Panc1 (cell line): ENCODE data around the gene EPX. TPM values are rescaled to one million over a fixed set of nuclear protein-coding genes. Genes with fewer than 3 reads are reported as not detected.
"Not testable (repeated sequence)": the region's sequence is repeated elsewhere in the genome, so short reads cannot be mapped to it uniquely, and the experiment has no call there.

Source experiments
- ATAC-seq: fragments of 200-7000 bp; cut with Tn5 transposase; 2 replicates; pipeline ENCODE4 v1.9.1; 2020; ENCODE audit warnings: mild to moderate bottlenecking, moderate library complexity
- Bru-seq: library from RNA; stranded (reverse); fragments of 400-500 nt; gene quantifications from one replicate; lab custom pipeline; 2021; lab: Mats Ljungman, UMichigan
- BruChase-seq, 2 experiments: library from RNA; stranded (reverse); fragments of 400-500 nt; gene quantifications; one replicate each; lab custom pipeline; 2021; lab: Mats Ljungman, UMichigan
- BruUV-seq: library from RNA; stranded (reverse); fragments of 400-500 nt; replicated peaks from 2 replicates; lab custom pipeline; 2021; lab: Mats Ljungman, UMichigan
- CTCF ChIA-PET: fragments of 300-600 bp; sonication (Branson Sonifier 250); formaldehyde crosslinking; loops from one replicate; lab custom pipeline; 2022; ENCODE audit warnings: antibody characterized with exemption; lab: Charles Lee
- POLR2A ChIA-PET: fragments of 300-600 bp; sonication (Branson Sonifier 250); formaldehyde crosslinking; loops from one replicate; lab custom pipeline; 2022; ENCODE audit warnings: antibody characterized with exemption; lab: Charles Lee
- DNase-seq: peaks from one replicate; pipeline ENCODE4 v3.0.0-alpha.2; 2010; ENCODE audit warnings: low read depth, low spot score
- H3K27ac ChIP-seq: 2 replicates; pipeline ENCODE4 v1.5.1; 2011; ENCODE audit warnings: mild to moderate bottlenecking, low read length, inconsistent platforms
- H3K27me3 ChIP-seq: fragments of 200-500 bp; sonication (Bioruptor generic); 2 replicates; pipeline ENCODE4 v1.6.0; 2014; ENCODE audit warnings: low read length, inconsistent platforms; ENCODE audit not compliant: control insufficient read depth, insufficient read depth
- H3K36me3 ChIP-seq: fragments of 200-500 bp; sonication (Bioruptor generic); 2 replicates; pipeline ENCODE4 v1.5.1; 2014; ENCODE audit warnings: inconsistent platforms, mild to moderate bottlenecking, low read length, moderate library complexity; ENCODE audit not compliant: control insufficient read depth, insufficient read depth
- H3K4me1 ChIP-seq: 2 replicates; pipeline ENCODE4 v1.5.1; 2011; ENCODE audit warnings: inconsistent platforms, mild to moderate bottlenecking, low read length, moderate library complexity; ENCODE audit not compliant: control insufficient read depth, insufficient read depth
- H3K4me3 ChIP-seq, 2 experiments: 2 replicates each; pipeline ENCODE4 v1.5.1; 2011 to 2012; ENCODE audit warnings: low read depth in 2 of 2, low read length in 2 of 2, mild to moderate bottlenecking in 2 of 2, inconsistent platforms in 1 of 2, moderate library complexity in 1 of 2
- H3K9me3 ChIP-seq: fragments of 200-500 bp; sonication (Bioruptor generic); 2 replicates; pipeline ENCODE4 v1.5.1; 2014; ENCODE audit warnings: low read depth, mild to moderate bottlenecking, inconsistent platforms, low read length, moderate library complexity; ENCODE audit not compliant: control insufficient read depth, insufficient read depth
- POLR2AphosphoS5 ChIP-seq: IDR thresholded peaks from 2 replicates; pipeline ENCODE4 v1.6.1; 2012; ENCODE audit warnings: mild to moderate bottlenecking, low read depth, low read length, moderate library complexity
- SIN3A ChIP-seq: IDR thresholded peaks from 2 replicates; pipeline ENCODE4 v1.6.1; 2012; ENCODE audit warnings: low read depth, mild to moderate bottlenecking, low read length, moderate library complexity, borderline replicate concordance; ENCODE audit not compliant: insufficient read depth
- TCF7L2 ChIP-seq: IDR thresholded peaks from 2 replicates; pipeline ENCODE4 v1.6.1; 2011; ENCODE audit warnings: mild to moderate bottlenecking, low read depth, low read length, inconsistent platforms
- in situ Hi-C: cut with HindIII; loops from 2 replicates; pipeline ENCODE4 v1.10.0; 2016; ENCODE audit warnings: low sequenced_read_pairs, low pct_unique_long_range_greater_than_20kb
- intact Hi-C: fragments of 100-400 bp; cut with micrococcal nuclease; formaldehyde crosslinking; loops from one replicate; pipeline ENCODE4 v1.10.0; 2022; ENCODE audit not compliant: unreplicated experiment
- long read RNA-seq: library from polyadenylated mRNA; unstranded; transcript quantifications from one replicate; pipeline ENCODE4 v2.0.0, GENCODE V29; 2021; ENCODE audit not compliant: unreplicated experiment
- polyA plus RNA-seq: library from polyadenylated mRNA; unstranded; fragments of >200 nt; gene quantifications from one replicate; pipeline ENCODE4 v1.2.1, GENCODE V29; 2012; ENCODE audit warnings: missing spikeins; ENCODE audit not compliant: insufficient read length
- total RNA-seq: library from RNA; stranded (reverse); gene quantifications from one replicate; pipeline ENCODE4 v1.2.1, GENCODE V29; 2021; ENCODE audit not compliant: unreplicated experiment
- TF ChIP-seq, protein P1 (sequence below), 2 experiments: IDR thresholded peaks; 2 replicates each; pipeline ENCODE4 v1.6.1; 2011 to 2012; ENCODE audit warnings: low read depth in 2 of 2, control low read depth in 1 of 2, low read length in 1 of 2, mild to moderate bottlenecking in 1 of 2, moderate library complexity in 1 of 2; ENCODE audit not compliant: insufficient read depth in 1 of 2
- TF ChIP-seq, protein P2 (sequence below): fragments of 450-650 bp; IDR thresholded peaks from 2 replicates; pipeline ENCODE4 v1.5.1; 2017; ENCODE audit warnings: mild to moderate bottlenecking

Gene EPX, protein sequence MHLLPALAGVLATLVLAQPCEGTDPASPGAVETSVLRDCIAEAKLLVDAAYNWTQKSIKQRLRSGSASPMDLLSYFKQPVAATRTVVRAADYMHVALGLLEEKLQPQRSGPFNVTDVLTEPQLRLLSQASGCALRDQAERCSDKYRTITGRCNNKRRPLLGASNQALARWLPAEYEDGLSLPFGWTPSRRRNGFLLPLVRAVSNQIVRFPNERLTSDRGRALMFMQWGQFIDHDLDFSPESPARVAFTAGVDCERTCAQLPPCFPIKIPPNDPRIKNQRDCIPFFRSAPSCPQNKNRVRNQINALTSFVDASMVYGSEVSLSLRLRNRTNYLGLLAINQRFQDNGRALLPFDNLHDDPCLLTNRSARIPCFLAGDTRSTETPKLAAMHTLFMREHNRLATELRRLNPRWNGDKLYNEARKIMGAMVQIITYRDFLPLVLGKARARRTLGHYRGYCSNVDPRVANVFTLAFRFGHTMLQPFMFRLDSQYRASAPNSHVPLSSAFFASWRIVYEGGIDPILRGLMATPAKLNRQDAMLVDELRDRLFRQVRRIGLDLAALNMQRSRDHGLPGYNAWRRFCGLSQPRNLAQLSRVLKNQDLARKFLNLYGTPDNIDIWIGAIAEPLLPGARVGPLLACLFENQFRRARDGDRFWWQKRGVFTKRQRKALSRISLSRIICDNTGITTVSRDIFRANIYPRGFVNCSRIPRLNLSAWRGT
- total RNA-seq (not detected), Bru-seq, nascent RNA (not detected), BruChase-seq, experiment 1, labeled RNA remaining after a 2-hour chase (not detected), BruChase-seq, experiment 2, labeled RNA remaining after a 6-hour chase (not detected)
- polyA plus RNA-seq = not detected
- long read RNA-seq = 0 reads

DNA sequence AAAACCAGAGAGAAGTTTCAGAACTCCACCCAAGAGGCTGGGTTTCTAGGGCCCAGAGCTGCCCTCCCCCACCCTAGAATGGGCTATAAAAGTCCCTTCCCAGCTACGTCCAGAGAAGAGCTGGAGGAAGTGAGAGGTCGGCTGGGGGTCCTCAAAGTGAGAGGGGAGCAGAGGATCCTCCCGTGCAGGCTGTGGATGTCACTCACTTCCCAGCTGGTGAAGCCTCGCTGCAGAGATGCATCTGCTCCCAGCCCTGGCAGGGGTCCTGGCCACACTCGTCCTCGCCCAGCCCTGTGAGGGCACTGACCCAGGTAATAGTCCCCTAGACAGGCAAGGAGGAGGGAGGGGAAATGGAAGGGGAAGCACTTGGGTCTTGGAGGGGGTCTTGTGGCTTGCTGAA is at the start of gene EPX:
TSS of gene EPX (plus strand) at position 115 of the 400 bp plus-strand sequence. CDS start at position 236, 121 bp downstream.
- peaks cover 5% of the 10 kb centered on the region; the same call in 1 of the 2 replicates for H3K4me1 ChIP-seq
- ChIA-PET CTCF (no interaction called here), POLR2A (no interaction called here)
- H3K4me3 ChIP-seq = no peak within 1 kb of the TSS
- no peaks in the 10 kb centered on the region for H3K36me3 ChIP-seq
- intact Hi-C loops = no loop called here
- DNase-seq (no peak), ATAC-seq (no peak)
- in situ Hi-C loops = no loop called here
- TF ChIP-seq, protein P1, sequence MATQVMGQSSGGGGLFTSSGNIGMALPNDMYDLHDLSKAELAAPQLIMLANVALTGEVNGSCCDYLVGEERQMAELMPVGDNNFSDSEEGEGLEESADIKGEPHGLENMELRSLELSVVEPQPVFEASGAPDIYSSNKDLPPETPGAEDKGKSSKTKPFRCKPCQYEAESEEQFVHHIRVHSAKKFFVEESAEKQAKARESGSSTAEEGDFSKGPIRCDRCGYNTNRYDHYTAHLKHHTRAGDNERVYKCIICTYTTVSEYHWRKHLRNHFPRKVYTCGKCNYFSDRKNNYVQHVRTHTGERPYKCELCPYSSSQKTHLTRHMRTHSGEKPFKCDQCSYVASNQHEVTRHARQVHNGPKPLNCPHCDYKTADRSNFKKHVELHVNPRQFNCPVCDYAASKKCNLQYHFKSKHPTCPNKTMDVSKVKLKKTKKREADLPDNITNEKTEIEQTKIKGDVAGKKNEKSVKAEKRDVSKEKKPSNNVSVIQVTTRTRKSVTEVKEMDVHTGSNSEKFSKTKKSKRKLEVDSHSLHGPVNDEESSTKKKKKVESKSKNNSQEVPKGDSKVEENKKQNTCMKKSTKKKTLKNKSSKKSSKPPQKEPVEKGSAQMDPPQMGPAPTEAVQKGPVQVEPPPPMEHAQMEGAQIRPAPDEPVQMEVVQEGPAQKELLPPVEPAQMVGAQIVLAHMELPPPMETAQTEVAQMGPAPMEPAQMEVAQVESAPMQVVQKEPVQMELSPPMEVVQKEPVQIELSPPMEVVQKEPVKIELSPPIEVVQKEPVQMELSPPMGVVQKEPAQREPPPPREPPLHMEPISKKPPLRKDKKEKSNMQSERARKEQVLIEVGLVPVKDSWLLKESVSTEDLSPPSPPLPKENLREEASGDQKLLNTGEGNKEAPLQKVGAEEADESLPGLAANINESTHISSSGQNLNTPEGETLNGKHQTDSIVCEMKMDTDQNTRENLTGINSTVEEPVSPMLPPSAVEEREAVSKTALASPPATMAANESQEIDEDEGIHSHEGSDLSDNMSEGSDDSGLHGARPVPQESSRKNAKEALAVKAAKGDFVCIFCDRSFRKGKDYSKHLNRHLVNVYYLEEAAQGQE (IDR thresholded peaks at IDR 0.05; ENCODE audit: insufficient read depth in 1 of 2, low read depth in 2 of 2, low read length in 1 of 2) = no peak
- no peak for TF ChIP-seq TCF7L2
- TF ChIP-seq, protein P2, sequence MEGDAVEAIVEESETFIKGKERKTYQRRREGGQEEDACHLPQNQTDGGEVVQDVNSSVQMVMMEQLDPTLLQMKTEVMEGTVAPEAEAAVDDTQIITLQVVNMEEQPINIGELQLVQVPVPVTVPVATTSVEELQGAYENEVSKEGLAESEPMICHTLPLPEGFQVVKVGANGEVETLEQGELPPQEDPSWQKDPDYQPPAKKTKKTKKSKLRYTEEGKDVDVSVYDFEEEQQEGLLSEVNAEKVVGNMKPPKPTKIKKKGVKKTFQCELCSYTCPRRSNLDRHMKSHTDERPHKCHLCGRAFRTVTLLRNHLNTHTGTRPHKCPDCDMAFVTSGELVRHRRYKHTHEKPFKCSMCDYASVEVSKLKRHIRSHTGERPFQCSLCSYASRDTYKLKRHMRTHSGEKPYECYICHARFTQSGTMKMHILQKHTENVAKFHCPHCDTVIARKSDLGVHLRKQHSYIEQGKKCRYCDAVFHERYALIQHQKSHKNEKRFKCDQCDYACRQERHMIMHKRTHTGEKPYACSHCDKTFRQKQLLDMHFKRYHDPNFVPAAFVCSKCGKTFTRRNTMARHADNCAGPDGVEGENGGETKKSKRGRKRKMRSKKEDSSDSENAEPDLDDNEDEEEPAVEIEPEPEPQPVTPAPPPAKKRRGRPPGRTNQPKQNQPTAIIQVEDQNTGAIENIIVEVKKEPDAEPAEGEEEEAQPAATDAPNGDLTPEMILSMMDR = no peak
- H3K9me3 ChIP-seq = no peaks in the 10 kb centered on the region
- no peaks in the 10 kb centered on the region; the same call in 1 of the 2 replicates for H3K27me3 ChIP-seq
- no TSS peak for BruUV-seq
- no peak within 1 kb of the TSS for H3K27ac ChIP-seq

DNA sequence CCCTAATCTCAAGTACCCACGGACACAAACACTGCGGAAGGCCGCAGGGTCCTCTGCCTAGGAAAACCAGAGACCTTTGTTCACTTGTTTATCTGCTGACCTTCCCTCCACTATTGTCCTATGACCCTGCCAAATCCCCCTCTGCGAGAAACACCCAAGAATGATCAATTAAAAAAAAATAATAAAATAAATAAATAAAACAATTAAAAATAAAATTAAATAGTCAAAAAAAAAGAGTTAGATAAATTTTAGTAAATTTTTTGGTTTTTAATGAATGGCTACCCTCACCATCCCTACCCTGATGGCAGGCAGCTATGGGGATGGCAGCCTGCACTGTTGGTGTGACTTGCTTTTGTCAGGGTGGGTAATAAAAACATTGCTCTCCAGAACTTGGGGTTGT is 49.2 kb upstream of the EPX start:
- BruUV-seq, H3K4me1 ChIP-seq, H3K36me3 ChIP-seq, H3K9me3 ChIP-seq, ATAC-seq, H3K4me3 ChIP-seq, POLR2A ChIA-PET, in situ Hi-C loops, H3K27ac ChIP-seq, DNase-seq, CTCF ChIA-PET, intact Hi-C loops: not testable (repeated sequence)
- H3K27me3 ChIP-seq = peaks cover 35% of the 10 kb centered on the region

DNA sequence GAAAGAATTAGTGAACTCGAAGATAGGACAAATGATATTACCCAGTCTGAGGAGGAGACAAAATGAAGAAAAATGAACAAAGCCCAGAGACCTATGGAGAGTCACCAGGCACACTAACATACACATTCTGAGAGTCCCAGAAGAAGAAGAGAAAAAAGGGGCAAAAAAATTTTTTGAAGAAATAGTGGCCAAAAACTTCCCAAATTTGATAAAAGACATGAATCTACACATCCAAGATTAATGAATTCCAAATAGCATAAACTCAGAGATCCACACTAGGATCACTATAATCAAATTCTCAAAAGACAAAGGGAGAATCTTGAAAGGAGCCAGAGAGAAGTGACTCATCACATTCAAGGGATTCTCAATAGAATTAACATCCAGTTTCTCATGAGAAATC is 47.7 kb upstream of the EPX start:
- DNase-seq (no peak), ATAC-seq (no peak)
- no TSS peak for BruUV-seq
- no peak overlapping the region for H3K27ac ChIP-seq
- no peak overlapping the region for H3K4me3 ChIP-seq
- no peaks in the 10 kb centered on the region for H3K36me3 ChIP-seq
- CTCF ChIA-PET = no interaction called here
- intact Hi-C loops = no loop called here
- H3K27me3 ChIP-seq = peaks cover 41% of the 10 kb centered on the region
- TF ChIP-seq, protein P1 (IDR thresholded peaks at IDR 0.05; ENCODE audit: insufficient read depth in 1 of 2, low read depth in 2 of 2, low read length in 1 of 2) = no peak
- TF ChIP-seq, protein P2 = no peak
- TF ChIP-seq TCF7L2 (no peak), POLR2AphosphoS5 (no peak), SIN3A (no peak)
- POLR2A ChIA-PET = interaction anchor here (0.5 kb wide), 1 partner anchor 73 kb away, joined by 6 read pairs; no protein-coding TSS in a partner anchor
- in situ Hi-C loops = no loop called here
- no peaks in the 10 kb centered on the region for H3K4me1 ChIP-seq
- H3K9me3 ChIP-seq = peaks cover 9% of the 10 kb centered on the region; the same call in 1 of the 2 replicates
